M059J (cell line): Measurements from ENCODE around the gene WWOX. TPM values are rescaled to one million over a fixed set of nuclear protein-coding genes. Genes with fewer than 3 reads are reported as not detected.

Source experiments
- DNase-seq: peaks from one replicate; pipeline ENCODE4 v3.0.0-alpha.2; 2012; ENCODE audit warnings: low read depth
- total RNA-seq: library from RNA; depleted of rRNA; stranded (reverse); fragments of >200 nt; shearing (Covaris generic); gene quantifications from 2 replicates; pipeline ENCODE4 v1.2.3, GENCODE V29; 2014

WWOX gene
- total RNA-seq, 1 experiment from 2014 or later = 13.7 TPM

GRCh38 chr16:79134300-79134699 is 1034.8 kb downstream of the WWOX start:
- DNase-seq = no peak

GRCh38 chr16:79136955-79137354 is 1037.5 kb downstream of the WWOX start:
- DNase-seq = no peak

GRCh38 chr16:79137426-79137939 is 1038.0 kb downstream of the WWOX start:
- DNase-seq = no peak

DNA sequence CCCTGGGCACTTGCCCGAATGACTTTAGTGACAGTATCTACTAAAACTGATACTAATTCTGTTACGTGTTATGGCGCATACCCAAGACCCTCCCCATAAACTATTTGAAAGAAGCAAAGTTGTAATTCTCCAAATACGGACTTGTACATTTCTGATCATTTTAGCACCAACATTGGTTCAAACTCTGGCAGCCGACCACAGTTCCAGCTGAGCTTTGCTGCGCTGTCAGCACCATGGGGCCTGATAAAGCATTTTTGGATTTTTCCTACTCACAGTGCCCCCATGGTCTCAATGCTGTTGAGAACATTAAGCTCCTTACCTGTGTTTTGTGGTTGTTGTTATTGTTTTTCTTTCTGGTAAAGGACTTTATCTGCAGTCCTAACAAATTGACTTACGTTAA is 1040.3 kb downstream of the WWOX start:
- DNase-seq = no peak

- no peak for DNase-seq
Measured at GRCh38 chr16:79143026-79143425, 1043.6 kb downstream of the WWOX start.

GRCh38 chr16:79150151-79150550 is 1050.7 kb downstream of the WWOX start:
- DNase-seq = no peak

DNA sequence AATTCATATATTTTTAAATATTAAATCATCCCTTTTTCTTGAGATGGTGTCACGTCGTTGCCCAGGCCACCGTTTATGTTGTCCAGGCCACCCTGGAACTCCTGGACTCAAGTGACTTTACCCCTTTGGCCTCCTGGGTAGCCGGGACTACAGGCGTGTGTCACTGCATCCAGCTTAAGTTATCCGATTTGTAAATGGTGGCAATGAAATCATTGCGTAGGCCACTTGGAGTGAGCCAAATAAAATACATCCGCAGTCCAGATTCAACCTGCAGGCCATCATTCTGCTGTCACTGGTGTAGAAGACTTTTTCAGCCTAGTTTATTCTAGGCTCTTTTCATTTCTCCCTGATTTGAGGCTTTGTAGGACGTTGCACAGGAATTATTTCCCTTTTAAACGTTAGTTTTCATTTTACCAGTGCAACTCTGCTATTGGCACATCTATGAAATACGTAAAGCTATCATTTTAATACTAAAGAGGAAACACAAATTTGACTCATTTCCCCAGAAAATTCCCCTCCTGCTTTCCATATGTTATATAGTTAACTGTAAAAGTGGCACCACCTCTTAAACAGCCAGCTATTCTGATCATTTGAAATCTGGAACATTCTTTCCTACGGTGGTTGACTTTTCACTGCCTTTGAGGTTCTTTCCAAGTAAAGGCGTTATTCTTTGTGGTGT is 1051.3 kb downstream of the WWOX start:
- DNase-seq = no peak

DNA sequence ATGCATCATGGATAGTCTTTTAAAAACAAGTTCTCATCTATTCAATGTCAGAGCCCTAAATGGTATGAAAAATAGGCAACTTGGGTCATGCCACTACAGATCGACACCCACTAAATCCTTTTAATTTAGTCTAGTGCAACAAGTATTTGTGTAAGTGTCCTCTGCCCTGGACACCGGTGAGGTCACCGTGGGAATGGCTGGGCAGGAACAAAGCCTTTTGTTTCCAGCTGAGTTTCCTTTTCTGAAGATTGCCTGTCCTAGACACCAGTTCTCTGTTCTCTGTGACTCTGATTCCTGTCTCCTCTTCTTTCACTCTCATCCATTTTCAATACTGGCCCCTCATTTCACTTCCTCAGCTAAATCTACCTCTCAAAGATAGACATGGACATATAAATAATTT is 1054.6 kb downstream of the WWOX start:
- DNase-seq = no peak

GRCh38 chr16:79155471-79155870 is 1056.0 kb downstream of the WWOX start:
- no peak for DNase-seq

- no peak for DNase-seq
Measured at GRCh38 chr16:79155904-79156303, 1056.5 kb downstream of the WWOX start.

DNA sequence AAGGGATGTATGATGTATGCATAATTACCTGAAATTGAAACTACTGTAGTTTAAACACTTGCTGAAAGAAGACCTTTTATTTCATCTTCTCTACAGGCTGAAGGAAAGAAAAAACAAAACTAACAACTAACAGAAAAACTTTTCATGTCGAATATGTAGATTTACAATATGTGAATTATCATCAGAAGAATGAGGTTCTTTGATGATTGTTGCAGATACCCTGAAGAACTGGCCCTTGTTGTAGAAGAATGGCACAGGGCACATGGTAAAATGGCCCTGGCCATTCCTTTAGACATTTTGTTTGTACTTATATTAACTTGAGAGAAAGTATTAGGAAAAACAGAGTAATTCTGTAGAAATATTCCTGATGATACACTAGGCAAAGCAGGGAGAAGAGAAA is 1057.3 kb downstream of the WWOX start:
- no peak for DNase-seq

GRCh38 chr16:79158337-79158736 is 1058.9 kb downstream of the WWOX start:
- DNase-seq = no peak

- no peak for DNase-seq
Measured at GRCh38 chr16:79159261-79160049, 1060.0 kb downstream of the WWOX start.

DNA sequence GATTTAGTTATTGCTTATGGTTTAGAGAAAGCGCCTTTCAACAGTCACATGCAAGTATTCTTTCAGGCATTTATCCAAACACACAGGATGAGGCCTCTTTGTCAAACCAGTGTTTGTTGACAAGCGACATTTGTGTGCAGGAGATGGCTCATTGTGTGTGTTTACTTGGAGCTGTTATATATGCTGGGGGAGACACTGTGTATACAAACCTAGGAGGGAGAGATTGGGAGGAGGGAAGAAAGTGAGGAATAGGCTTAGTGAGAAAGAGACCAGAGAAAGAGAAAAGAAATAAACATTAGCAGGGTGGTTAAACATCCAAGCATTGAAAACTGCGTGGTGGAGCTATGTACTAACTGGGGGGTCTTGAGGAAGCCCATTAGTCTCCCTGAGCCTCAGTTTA is 1063.5 kb downstream of the WWOX start:
- no peak for DNase-seq

GRCh38 chr16:79163691-79164387 is 1064.4 kb downstream of the WWOX start:
- no peak for DNase-seq

DNA sequence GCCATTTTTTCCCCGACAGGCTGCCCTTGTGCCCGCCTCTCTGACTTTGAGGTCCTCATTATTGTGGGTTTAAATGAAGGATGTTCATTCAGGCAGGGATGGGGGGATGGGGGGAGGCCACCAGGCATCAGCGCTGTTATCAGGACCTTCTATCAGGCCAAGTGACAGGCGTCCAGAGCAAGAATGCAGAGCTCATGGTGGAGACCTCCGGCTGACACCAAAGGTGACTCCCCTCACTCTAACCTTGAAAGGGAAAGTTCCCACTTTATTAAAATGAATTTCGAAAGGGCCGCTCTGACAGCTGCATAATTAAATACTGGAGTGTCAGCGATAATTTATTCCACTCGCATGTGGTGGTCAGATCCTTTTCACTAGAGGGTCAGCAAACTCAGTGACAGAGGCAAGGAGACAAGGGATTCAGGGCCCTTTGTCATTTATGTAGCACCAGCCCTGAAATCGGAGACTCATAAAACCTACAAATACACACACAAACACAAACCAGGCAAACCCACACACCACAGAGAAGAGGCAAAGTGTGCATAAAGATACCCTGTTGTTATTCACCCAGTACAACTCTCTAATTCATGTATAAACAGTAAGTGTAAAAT is 1065.0 kb downstream of the WWOX start:
- DNase-seq = no peak

GRCh38 chr16:79165079-79165478 is 1065.6 kb downstream of the WWOX start:
- DNase-seq = no peak

DNA sequence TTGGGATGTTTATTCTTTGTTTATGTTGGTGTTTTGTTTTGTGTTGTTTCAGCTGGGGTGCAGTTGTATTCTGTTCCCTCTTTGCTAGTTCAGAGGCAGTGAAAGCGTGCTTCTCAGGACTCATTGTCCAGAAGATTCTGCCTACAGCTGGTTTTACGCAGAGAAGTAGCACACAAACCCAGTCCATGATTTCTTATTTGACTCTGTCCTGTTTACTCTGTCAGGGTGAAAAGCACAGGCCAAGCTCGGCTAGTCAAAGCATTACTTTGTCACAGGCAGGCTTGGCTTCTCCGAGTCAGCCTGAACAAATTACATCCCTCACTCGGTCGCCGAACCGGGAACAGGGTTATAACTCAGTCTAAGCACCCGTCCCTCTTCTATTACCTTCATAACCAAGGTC is 1066.1 kb downstream of the WWOX start:
- no peak for DNase-seq

DNA sequence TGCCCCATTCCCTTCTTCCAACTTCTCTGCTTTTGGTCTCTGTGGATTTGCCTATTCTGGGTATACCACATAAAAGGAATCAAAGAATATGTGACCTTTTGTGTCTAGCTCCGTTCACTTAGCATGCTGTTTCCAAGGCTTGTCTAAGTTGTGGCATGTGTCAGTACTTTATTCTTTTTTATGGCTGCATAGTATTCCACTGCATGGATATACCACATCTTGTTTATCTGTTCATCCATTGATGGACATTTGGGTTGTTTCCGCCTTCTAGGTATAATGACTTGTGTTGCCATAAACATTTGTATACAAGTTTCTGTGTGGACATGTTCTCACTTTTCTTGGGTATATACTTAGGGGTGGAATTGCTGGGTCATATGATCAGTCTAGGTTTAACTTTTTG is 1068.4 kb downstream of the WWOX start:
- no peak for DNase-seq

GRCh38 chr16:79168321-79168720 is 1068.9 kb downstream of the WWOX start:
- no peak for DNase-seq

GRCh38 chr16:79169239-79169638 is 1069.8 kb downstream of the WWOX start:
- no peak for DNase-seq

DNA sequence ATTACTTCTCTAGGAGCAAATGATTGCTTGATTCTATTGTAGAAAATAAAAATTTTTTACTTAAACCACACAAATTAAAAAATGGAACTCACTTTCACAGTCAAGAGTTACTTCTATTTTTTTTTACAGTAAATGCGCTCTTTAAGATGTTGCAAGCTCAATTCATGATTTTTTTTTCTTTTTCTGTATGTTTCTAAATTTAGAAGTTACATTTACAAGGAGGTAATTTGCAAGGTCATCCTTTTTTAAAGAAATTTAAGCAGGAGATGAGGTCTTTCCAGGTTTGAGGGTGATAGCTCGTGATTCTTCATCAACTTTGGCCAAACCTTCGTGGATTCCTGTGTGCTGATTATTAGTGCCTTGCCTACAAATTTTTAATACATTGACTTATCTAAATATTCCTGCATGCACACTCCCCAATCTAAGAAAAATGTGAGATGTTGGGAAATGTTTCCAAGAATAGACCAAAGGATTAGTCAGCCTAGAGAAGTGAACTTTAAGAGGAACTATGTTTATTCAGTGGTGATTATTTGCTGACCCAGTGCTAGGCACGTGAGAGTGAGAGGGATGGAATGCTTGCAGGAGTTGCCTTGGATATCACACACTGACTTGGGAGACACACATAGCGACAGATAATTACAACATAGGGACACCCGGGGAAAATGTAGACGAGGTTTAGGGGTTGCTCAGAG is 1071.2 kb downstream of the WWOX start:
- peak; percentile 1 for DNase-seq
